CD4-positive, alpha-beta T cell treated with Interleukin-15 for 1 hour (primary cell): ENCODE data around the gene POLR2I.
A peak's percentile ranks its signal among the peaks of the same experiment; 100 is the strongest.

Experiments used
- DNase-seq: peaks from one replicate; pipeline ENCODE4 v3.0.0-alpha.2; 2020

POLR2I gene

GRCh38 chr19:36131221-36131620, 16.5 kb upstream of the POLR2I start:
- DNase-seq = peak; percentile 67

DNA sequence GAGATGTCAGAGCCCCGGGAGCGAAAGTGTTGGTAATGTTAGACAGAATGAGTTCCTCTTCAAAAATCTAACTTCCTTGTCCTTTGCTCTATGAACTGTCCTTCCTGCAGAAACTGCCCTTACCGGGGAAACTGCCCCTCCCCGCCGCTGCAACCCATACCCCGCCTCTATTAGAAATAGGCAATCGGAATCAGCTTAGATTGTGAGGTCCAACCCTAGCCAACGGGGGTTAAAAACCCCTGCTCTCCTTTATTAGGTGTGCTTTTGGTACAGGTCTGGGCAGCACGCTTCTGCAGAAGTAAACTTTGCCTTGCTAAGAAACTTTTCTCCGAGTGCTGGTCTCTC, 13.7 kb upstream of the POLR2I start:
- DNase-seq = no peak

GRCh38 chr19:36125557-36125956, 10.9 kb upstream of the POLR2I start:
- no peak for DNase-seq

DNA sequence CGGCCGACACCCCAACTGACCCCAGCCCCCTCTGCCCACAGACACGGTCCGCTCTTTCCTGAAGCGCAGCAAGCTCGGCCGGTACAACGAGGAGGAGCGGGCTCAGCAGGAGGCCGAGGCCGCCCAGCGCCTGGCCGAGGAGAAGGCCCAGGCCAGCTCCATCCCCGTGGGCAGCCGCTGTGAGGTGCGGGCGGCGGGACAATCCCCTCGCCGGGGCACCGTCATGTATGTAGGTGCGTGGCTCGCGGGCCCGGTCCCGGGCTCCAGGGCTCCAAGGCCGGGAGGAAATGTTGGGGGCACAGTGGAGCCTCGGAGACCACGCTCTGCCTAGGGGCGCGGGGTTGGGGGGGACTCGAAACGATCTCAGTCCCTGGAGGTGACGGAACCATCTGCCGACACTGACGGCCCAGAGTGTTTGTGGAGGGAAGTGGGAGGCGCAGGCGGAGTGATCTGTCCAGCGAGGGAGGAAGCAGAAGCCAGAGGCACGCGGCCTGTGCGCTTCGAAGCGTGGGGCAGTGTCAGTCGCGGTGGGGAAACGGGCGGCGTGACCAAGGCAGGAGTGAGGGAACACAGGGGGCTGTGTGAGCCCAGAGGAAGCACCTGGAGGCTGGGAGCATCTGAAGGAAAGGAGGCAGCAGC, 6.9 kb upstream of the POLR2I start:
- no peak for DNase-seq

DNA sequence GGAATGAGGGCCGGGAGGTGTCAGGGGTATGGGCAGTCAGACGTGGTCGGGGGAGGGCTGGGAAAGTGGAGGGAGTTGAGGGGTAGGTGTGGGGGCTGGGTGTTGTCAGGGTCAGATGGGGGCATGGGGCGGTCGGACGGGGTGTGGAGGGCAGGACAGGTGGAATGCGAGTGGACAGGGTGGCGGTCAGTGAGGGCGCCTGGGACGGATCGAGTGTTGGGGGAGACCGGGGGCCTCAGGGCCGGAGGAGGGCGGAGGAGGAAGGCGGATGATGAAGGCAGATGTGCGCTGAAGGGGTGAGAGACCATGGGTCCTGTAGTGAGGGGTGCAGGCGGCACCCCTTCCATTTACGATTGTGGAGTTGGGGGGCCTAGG, 6.3 kb upstream of the POLR2I start:
- no peak for DNase-seq

- no peak for DNase-seq
Observed at GRCh38 chr19:36120092-36120983, 5.7 kb upstream of the POLR2I start.

DNA sequence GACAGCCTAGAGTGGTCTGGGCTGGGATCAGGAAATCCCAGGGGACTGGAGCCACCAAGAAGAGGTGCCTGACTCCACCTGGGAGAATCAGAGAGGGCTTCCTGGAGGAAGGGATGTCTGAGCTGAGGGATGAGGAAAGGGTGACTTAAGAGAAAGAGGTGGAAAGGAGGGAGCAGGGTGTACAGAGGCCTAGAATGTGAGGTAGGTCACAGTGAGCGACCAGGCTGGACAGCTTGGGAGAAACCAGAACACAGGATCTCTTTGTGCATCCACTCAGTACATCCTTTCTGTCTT, 1.6 kb upstream of the POLR2I start:
- no peak for DNase-seq

DNA sequence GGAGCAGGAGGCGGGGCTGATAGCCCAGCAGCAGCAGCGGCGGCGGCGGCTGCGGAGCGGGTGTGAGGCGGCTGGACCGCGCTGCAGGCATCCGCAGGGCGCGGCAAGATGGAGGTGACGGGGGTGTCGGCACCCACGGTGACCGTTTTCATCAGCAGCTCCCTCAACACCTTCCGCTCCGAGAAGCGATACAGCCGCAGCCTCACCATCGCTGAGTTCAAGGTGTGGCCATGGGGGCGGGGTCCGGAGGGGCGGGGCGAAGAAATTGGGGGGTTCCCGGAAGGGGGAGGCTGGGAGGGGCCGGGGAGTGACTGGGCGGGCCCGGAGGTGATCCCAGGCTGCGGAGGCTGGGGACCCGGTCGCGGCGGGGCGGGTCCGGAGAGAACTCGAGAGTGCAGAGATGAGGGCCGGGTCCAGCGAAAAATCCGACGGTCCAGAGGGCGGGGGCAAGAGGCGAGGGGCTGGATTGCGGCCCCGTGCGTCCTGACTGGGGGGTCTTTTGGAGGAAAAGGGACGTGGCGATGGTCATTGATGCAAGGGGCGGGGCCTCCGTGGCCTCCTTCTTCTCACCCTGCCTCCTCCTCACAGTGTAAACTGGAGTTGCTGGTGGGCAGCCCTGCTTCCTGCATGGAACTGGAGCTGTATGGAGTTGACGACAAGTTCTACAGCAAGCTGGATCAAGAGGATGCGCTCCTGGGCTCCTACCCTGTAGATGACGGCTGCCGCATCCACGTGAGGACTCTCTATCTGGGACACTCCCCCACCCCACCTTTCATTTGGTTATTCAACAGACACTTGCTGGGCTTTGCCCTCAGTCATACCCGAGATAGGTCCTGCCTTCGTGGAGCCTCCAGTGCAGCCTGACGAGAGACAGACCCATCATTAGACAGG, 1.0 kb upstream of the POLR2I start, which contains the start of gene TBCB:
TSS of gene TBCB (plus strand) at position 16 of the 891 bp plus-strand sequence. CDS start at position 109, 93 bp downstream.
- no peak for DNase-seq

- no peak for DNase-seq
Observed at GRCh38 chr19:36113894-36114720, 568 bp downstream of the POLR2I start.

GRCh38 chr19:36113425-36113824, 1.2 kb downstream of the POLR2I start:
- no peak for DNase-seq

DNA sequence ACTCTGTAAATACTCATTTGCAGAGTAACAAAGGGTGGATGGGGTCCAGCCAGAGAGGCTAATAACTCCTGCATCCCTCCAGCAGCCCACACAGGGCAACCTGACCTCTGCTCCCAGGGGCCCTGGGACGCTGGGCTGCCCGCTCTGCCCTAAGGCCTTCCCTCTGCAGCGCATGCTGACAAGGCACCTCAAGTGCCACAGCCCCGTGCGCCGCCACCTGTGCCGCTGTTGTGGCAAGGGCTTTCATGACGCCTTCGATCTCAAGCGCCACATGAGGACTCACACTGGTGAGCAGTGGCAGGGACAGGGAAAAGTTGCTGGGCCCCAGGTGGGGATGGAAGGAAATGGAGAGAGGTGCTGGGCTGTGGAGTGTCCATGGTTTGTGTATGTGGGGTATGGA, 2.0 kb downstream of the POLR2I start:
- DNase-seq = no peak

DNA sequence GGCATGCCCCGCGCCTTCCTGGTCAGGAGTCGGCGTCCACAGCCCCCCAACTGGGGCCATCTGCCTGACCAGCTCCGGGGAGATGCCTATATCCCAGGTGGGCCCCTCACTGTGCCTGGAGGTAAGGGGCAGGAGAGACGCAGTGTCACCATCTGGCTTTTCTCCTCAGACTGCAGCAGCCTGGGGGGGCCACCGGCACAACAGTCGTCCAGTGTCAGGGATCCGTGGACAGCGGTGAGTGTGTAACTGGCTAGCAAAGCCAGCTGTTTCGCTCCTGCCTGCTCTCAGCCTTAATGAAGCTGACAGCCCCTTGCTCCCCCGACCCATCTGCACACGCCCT, 3.5 kb downstream of the POLR2I start:
- no peak for DNase-seq

- no peak for DNase-seq
Observed at GRCh38 chr19:36110487-36111199, 4.0 kb downstream of the POLR2I start, which contains the start of gene OVOL3. TSS of gene OVOL3 (plus strand) at chr19:36111143. CDS start at chr19:36111203, 60 bp downstream.

DNA sequence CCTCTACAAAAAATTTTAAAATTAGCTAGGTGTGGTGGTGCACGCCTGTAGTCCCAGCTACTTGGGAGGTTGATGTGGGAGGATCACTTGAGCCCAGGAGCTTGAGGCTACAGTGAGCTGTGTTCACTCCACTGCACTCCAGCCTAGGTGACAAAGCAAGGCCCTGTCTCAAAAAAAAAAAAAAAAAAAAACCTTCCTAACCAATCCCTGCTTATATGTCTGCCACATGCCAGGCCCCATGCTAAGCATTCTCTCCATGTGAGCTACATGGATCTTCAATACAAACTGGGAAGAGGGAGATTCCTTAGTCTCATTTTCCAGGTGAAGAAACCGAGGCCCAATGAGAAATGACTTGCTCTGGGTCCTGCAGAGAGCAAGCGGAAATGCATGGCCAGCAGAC, 6.0 kb downstream of the POLR2I start:
- DNase-seq = no peak

GRCh38 chr19:36106991-36107390, 7.7 kb downstream of the POLR2I start:
- DNase-seq = no peak

DNA sequence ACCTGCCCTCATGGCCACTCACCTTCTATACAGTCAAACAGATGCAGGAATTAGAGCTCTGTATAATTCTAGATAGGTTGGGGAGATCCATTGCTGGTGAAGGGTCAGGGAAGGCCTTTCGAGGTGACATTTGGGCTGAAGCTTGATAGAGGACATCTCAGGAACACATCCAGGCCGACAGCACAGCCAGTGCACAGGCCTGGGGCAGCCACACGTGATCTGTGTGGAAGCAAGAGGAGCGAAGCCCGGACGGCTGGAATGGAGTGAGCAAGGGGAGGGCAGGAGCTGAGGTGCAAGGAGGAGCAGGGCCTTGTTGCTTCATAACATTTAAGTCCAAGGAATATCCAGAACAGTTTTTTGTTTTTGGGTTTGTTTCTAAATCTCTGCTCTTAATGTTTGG, 8.2 kb downstream of the POLR2I start:
- DNase-seq = no peak

GRCh38 chr19:36103842-36104552, 10.7 kb downstream of the POLR2I start:
- DNase-seq = no peak

- no peak for DNase-seq
Observed at GRCh38 chr19:36103040-36103626, 11.5 kb downstream of the POLR2I start.

DNA sequence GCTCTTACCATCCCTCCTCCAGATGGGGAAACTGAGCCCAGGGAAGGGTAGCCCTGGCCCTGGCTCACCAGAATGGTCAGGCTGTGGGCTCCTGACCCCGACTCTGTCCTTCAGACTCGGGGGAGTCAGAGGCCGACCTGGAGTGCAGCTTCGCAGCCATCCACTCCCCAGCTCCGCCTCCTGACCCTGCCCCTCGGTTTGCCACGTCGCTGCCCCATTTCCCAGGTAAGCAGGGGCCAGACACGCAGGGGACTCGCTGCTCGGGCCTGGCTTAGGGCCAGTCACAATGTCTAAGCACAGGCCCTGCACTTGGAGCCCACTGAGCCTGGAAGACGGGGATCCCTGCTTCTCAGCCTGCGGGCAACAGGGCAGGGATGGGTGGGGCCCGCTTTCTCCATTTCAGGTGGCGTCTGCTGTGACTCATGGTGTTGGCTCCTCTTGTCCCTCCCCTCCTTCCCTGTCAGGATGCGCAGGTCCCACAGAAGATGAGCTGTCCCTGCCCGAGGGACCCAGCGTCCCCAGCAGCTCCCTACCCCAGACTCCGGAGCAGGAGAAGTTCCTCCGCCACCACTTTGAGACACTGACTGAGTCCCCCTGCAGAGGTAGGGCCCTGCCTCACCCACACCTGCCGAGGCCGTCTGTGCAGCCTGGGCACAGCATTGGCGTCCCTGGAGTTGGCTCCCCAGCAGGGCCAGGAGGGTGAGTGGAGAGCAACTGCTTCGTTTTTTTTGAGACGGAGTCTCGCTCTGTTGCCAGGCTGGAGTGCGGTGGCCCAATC, 12.9 kb downstream of the POLR2I start:
- no peak for DNase-seq

- no peak for DNase-seq
Observed at GRCh38 chr19:36100476-36100875, 14.2 kb downstream of the POLR2I start.
